MM.1S (cell line): ENCODE data around the gene ARHGAP23.

ENCODE experiments used
- DNase-seq: peaks from one replicate; pipeline ENCODE4 v3.0.0-alpha.2; 2015
- H2AFZ ChIP-seq: fragments of 300-600 bp; sonication (generic); 2 replicates; pipeline ENCODE4 v1.6.0; 2016; ENCODE audit warnings: antibody characterized with exemption, low read length
- H3F3A ChIP-seq: fragments of 300-600 bp; sonication (generic); 2 replicates; pipeline ENCODE4 v1.6.1; 2016; ENCODE audit warnings: mild to moderate bottlenecking, antibody characterized with exemption, low read length, moderate library complexity, mixed read lengths; ENCODE audit not compliant: insufficient read depth
- H3K27ac ChIP-seq: fragments of 300-600 bp; sonication (generic); 2 replicates; pipeline ENCODE4 v1.5.1; 2016; ENCODE audit warnings: mild to moderate bottlenecking, low read length
- H3K27me3 ChIP-seq: fragments of 300-600 bp; sonication (generic); replicated peaks from 2 replicates; pipeline ENCODE4 v1.6.0; 2016; ENCODE audit warnings: low read length; ENCODE audit not compliant: insufficient read depth
- H3K36me3 ChIP-seq: fragments of 300-600 bp; sonication (generic); replicated peaks from 2 replicates; pipeline ENCODE4 v1.6.1; 2016; ENCODE audit warnings: mild to moderate bottlenecking, low read length, mixed read lengths; ENCODE audit not compliant: insufficient read depth
- H3K4me1 ChIP-seq: fragments of 300-600 bp; sonication (generic); 2 replicates; pipeline ENCODE4 v1.6.1; 2016; ENCODE audit warnings: low read length, mixed read lengths
- H3K4me2 ChIP-seq: fragments of 300-600 bp; sonication (generic); 2 replicates; pipeline ENCODE4 v1.6.0; 2016; ENCODE audit warnings: low read depth, low read length
- H3K4me3 ChIP-seq: fragments of 300-600 bp; sonication (generic); 2 replicates; pipeline ENCODE4 v1.5.1; 2016; ENCODE audit warnings: low read length, mixed read lengths
- H3K79me2 ChIP-seq: fragments of 300-600 bp; sonication (generic); 2 replicates; pipeline ENCODE4 v1.6.1; 2016; ENCODE audit warnings: mixed run types, low read length, mixed read lengths
- H3K9ac ChIP-seq: fragments of 300-600 bp; sonication (generic); 2 replicates; pipeline ENCODE4 v1.6.1; 2016; ENCODE audit warnings: low read length, mixed read lengths
- H3K9me2 ChIP-seq: fragments of 300-600 bp; sonication (generic); replicated peaks from 2 replicates; pipeline ENCODE4 v1.6.1; 2016; ENCODE audit warnings: mild to moderate bottlenecking, low read length, mixed read lengths; ENCODE audit not compliant: insufficient read depth
- H3K9me3 ChIP-seq: fragments of 300-600 bp; sonication (generic); replicated peaks from 2 replicates; pipeline ENCODE4 v1.6.1; 2016; ENCODE audit warnings: mild to moderate bottlenecking, low read length, mixed read lengths; ENCODE audit not compliant: insufficient read depth
- H4K20me1 ChIP-seq: fragments of 300-600 bp; sonication (generic); 2 replicates; pipeline ENCODE4 v1.6.1; 2016; ENCODE audit warnings: mild to moderate bottlenecking, low read length, moderate library complexity, mixed read lengths; ENCODE audit not compliant: insufficient read depth
- EZH2 ChIP-seq: fragments of 300-600 bp; sonication (generic); optimal IDR thresholded peaks from 2 replicates; pipeline ENCODE3; 2017; ENCODE audit warnings: low read depth, mild to moderate bottlenecking, antibody characterized with exemption, low read length, mixed read lengths
- EZH2phosphoT487 ChIP-seq: fragments of 300-600 bp; sonication (generic); IDR thresholded peaks from 2 replicates; pipeline ENCODE4 v1.6.1; 2018; ENCODE audit warnings: antibody characterized with exemption, low read length
- TF ChIP-seq, protein P1 (sequence below): fragments of 300-600 bp; sonication (generic); IDR thresholded peaks from 2 replicates; pipeline ENCODE4 v1.5.1; 2016; ENCODE audit warnings: antibody characterized with exemption, low read length, mixed read lengths

ARHGAP23 gene

DNA sequence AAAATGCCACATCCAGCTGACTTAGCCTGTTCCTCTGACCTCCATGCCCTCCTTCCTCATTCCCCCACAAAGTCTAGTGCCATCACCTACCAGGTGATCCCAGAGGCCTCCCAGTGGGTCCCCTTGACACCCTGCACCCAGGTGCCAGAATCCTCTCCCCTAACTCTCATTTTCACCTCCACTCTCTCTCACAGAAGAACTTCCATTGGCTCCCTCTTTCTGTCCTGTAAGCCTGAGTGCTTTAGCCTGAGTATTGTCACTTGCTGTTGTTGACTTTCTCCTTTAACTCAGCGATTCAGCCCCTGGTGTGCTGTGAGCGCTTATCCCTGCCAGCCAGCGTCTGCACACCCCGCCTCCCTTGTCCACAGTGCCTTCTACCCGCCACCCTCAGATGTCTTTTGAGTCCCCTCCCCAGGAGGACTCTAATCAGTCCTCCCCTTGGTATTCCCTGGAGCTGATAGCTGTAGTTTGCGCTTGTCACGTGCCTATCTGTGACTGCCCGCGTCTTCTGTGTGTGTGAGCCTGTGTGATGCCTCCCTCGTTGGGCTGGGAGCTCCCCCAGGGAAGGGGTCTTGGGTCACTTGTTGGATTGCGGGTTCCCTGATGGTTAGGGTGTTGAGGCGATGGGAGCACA lies 31.9 kb downstream of the ARHGAP23 start:
- H4K20me1 ChIP-seq: no peaks in the 10 kb centered on the region

DNA sequence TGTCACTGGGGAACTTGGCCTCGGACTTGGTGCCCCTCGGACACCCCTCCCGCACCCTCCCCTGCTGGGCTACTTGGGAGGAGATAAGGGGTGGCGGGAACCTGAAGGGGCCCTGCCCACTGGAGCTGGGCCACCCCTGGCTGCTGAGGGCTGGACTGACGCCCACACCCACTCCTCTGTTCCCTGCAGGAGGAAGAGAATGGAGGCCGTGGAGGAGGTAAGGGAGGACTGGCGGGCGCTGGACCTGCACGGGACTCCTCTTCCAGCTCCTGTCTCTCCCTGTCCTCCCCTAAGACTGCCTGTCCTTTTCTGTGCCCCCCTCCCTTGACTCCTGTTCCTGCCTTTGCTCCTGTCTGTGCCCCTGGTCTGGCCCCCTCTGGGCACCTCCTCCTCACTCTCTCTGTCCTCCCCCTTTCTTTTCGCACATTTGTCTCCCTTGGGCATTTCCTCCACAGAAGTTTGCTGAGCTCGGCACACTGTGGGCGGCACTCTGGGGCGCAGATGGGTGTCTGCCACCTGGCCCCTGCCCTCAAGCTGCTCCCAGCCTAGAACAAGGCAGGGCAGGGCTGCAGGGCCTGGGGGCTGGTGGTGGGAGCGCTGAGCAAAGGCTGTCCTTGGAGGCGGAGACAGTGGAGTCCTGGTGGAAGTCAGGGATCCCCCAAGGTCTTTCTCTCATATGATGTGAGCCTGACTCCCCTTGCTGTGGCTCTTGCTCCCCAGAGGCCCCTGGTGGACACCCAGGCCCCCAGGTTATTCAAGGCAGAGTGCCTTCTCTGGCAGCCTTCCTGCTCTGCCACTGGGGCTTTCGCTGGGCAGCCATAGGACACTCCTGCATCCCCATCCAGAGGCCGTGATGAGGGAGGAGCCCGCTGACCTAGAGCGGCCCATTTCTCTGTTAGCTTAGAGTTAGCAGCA lies 32.7 kb downstream of the ARHGAP23 start:
- H3K9ac ChIP-seq: no peak overlapping the region
- no peaks in the 10 kb centered on the region for H3K36me3 ChIP-seq
- DNase-seq: no peak
- no peaks in the 10 kb centered on the region for H4K20me1 ChIP-seq
- H3F3A ChIP-seq: no peaks in the 10 kb centered on the region
- no peaks in the 10 kb centered on the region for H3K9me3 ChIP-seq
- no peaks in the 10 kb centered on the region for H3K9me2 ChIP-seq
- no peaks in the 10 kb centered on the region for H3K27me3 ChIP-seq
- H3K4me2 ChIP-seq: no peak overlapping the region
- no peak overlapping the region for H3K27ac ChIP-seq
- H3K4me3 ChIP-seq: no peak overlapping the region
- H3K79me2 ChIP-seq: peaks cover 43% of the 10 kb centered on the region
- H2AFZ ChIP-seq: no peak overlapping the region
- H3K4me1 ChIP-seq: no peaks in the 10 kb centered on the region
- TF ChIP-seq EZH2phosphoT487 (no peak), EZH2 (no peak)
- TF ChIP-seq, protein P1, sequence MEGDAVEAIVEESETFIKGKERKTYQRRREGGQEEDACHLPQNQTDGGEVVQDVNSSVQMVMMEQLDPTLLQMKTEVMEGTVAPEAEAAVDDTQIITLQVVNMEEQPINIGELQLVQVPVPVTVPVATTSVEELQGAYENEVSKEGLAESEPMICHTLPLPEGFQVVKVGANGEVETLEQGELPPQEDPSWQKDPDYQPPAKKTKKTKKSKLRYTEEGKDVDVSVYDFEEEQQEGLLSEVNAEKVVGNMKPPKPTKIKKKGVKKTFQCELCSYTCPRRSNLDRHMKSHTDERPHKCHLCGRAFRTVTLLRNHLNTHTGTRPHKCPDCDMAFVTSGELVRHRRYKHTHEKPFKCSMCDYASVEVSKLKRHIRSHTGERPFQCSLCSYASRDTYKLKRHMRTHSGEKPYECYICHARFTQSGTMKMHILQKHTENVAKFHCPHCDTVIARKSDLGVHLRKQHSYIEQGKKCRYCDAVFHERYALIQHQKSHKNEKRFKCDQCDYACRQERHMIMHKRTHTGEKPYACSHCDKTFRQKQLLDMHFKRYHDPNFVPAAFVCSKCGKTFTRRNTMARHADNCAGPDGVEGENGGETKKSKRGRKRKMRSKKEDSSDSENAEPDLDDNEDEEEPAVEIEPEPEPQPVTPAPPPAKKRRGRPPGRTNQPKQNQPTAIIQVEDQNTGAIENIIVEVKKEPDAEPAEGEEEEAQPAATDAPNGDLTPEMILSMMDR: no peak

More for the DNA sequence above, 31.9 kb downstream of the ARHGAP23 start:
- Histone ChIP-seq H3K27ac (no peak overlapping the region), H3K79me2 (peaks cover 50% of the 10 kb centered on the region), H3K9me3 (no peaks in the 10 kb centered on the region), H2AFZ (no peak overlapping the region), H3K9me2 (no peaks in the 10 kb centered on the region), H3K27me3 (no peaks in the 10 kb centered on the region), H3K36me3 (no peaks in the 10 kb centered on the region), H3K4me1 (no peaks in the 10 kb centered on the region), H3F3A (no peaks in the 10 kb centered on the region), H3K4me3 (no peak overlapping the region), H3K9ac (no peak overlapping the region), H3K4me2 (no peak overlapping the region)
- no peak for DNase-seq
- TF ChIP-seq, protein P1: no peak
- TF ChIP-seq EZH2phosphoT487: no peak
- no peak for TF ChIP-seq EZH2

DNA sequence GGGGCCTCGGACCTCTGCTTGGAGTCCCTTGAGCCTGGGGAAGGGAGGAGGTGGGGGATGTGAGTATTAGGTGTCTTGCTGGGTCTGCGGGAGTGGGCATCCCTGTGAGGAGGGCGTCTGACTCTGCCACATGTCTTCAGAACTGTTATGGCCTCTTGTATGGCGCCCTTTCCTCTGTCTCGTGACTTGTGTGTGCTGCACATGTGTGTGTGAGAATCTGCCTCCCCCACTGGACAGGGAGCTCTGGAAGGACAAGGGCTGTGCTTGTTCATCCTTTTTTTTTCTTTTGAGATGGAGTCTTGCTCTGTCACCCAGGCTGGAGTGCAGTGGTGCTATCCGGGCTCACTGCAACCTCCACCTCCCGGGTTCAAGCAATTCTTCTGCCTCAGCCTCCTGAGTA lies 33.4 kb downstream of the ARHGAP23 start:
- no peaks in the 10 kb centered on the region for H3K9me3 ChIP-seq
- H3F3A ChIP-seq: no peaks in the 10 kb centered on the region
- no peak overlapping the region for H3K9ac ChIP-seq
- no peak overlapping the region for H3K4me3 ChIP-seq
- H2AFZ ChIP-seq: no peak overlapping the region
- H3K4me2 ChIP-seq: no peak overlapping the region
- no peaks in the 10 kb centered on the region for H3K4me1 ChIP-seq
- H3K36me3 ChIP-seq: no peaks in the 10 kb centered on the region
- TF ChIP-seq, protein P1: no peak
- TF ChIP-seq EZH2: no peak
- no peak for TF ChIP-seq EZH2phosphoT487
- H3K27ac ChIP-seq: no peak overlapping the region
- no peak for DNase-seq
- no peaks in the 10 kb centered on the region for H4K20me1 ChIP-seq
- H3K27me3 ChIP-seq: no peaks in the 10 kb centered on the region
- no peaks in the 10 kb centered on the region for H3K9me2 ChIP-seq
- H3K79me2 ChIP-seq: peaks cover 35% of the 10 kb centered on the region
